Measurements from ENCODE around the gene CTXN1.

GRCh38 chr19:7905859-7906258, 20.1 kb downstream of the CTXN1 start:
- TF ChIP-seq GATA3 (IDR thresholded peaks at IDR 0.05; ENCODE audit: low read depth, low read length) = no peak
- no peak for TF ChIP-seq GATA2 (IDR thresholded peaks at IDR 0.05; ENCODE audit: low read depth, low read length)
